H1 (cell line): ENCODE results near the gene AFTPH.

Source experiments
- CTCF ChIP-seq, 3 experiments: IDR thresholded peaks; 1 replicate in 2 of 3; 2 replicates in 1 of 3; pipeline versions ENCODE4 v1.5.1 to v1.6.1; 2011; ENCODE audit warnings: low read length in 3 of 3, mild to moderate bottlenecking in 3 of 3, inconsistent platforms in 2 of 3, low read depth in 1 of 3, moderate library complexity in 1 of 3; ENCODE audit not compliant: insufficient read depth in 1 of 3; ENCODE audit errors: control extremely low read depth in 1 of 3
- NRF1 ChIP-seq: IDR thresholded peaks from 2 replicates; pipeline ENCODE4 v1.6.1; 2011; ENCODE audit warnings: mild to moderate bottlenecking, low read depth, low read length, improper control_type of control experiment
- TBP ChIP-seq: IDR thresholded peaks from 2 replicates; pipeline ENCODE4 v1.6.1; 2011; ENCODE audit warnings: low read depth, low read length, improper control_type of control experiment

GRCh38 chr2:64563436-64563938 lies 39.4 kb downstream of the AFTPH start:
- no peak for TF ChIP-seq NRF1
- TF ChIP-seq CTCF (IDR thresholded peaks at IDR 0.05; ENCODE audit: control extremely low read depth in 1 of 3, insufficient read depth in 1 of 3, low read depth in 1 of 3, low read length in 3 of 3) = no peak
- TF ChIP-seq TBP = no peak
